Stimulated activated CD4-positive, alpha-beta T cell treated with anti-CD3 and anti-CD28 coated beads, TNF-alpha, amount 100 ng/mL, for 48 hours (primary cell): Measurements from ENCODE around the gene TAS2R60.
"Not testable (repeated sequence)": the region's sequence is repeated elsewhere in the genome, so short reads cannot be mapped to it uniquely, and the experiment has no call there.

Source experiments
- DNase-seq, 3 donors: peaks; one replicate each; pipeline ENCODE4 v3.0.0-alpha.2; 2020; ENCODE audit warnings: low read depth in 3 of 3

Gene TAS2R60

GRCh38 chr7:143444063-143444782 is 970 bp downstream of the TAS2R60 start:
- DNase-seq, result no peak

GRCh38 chr7:143444785-143445184 is 1.5 kb downstream of the TAS2R60 start:
- no peak for DNase-seq

- no peak for DNase-seq
Observed at GRCh38 chr7:143447466-143447865, 4.2 kb downstream of the TAS2R60 start.

GRCh38 chr7:143448429-143448828 is 5.2 kb downstream of the TAS2R60 start:
- DNase-seq, result no peak

- DNase-seq, result no peak
Observed at GRCh38 chr7:143449793-143450192, 6.5 kb downstream of the TAS2R60 start.

- DNase-seq, result no peak
Observed at GRCh38 chr7:143451122-143451521, 7.9 kb downstream of the TAS2R60 start.

- DNase-seq, result no peak
Observed at GRCh38 chr7:143451746-143452145, 8.5 kb downstream of the TAS2R60 start.

GRCh38 chr7:143452495-143452894 is 9.2 kb downstream of the TAS2R60 start:
- DNase-seq, result no peak

GRCh38 chr7:143454091-143454680 is 10.9 kb downstream of the TAS2R60 start:
- no peak for DNase-seq

- no peak for DNase-seq
Observed at GRCh38 chr7:143455491-143455890, 12.2 kb downstream of the TAS2R60 start.

GRCh38 chr7:143455942-143456341 is 12.7 kb downstream of the TAS2R60 start:
- no peak for DNase-seq

- no peak for DNase-seq
Observed at GRCh38 chr7:143456992-143457793, 13.9 kb downstream of the TAS2R60 start.

- DNase-seq, result no peak
Observed at GRCh38 chr7:143458263-143458662, 15.0 kb downstream of the TAS2R60 start.

- DNase-seq, result no peak
Observed at GRCh38 chr7:143458681-143459080, 15.4 kb downstream of the TAS2R60 start.

GRCh38 chr7:143459359-143459758 is 16.1 kb downstream of the TAS2R60 start:
- no peak for DNase-seq

- no peak for DNase-seq
Observed at GRCh38 chr7:143460271-143460979, 17.2 kb downstream of the TAS2R60 start.

GRCh38 chr7:143462045-143462444 is 18.8 kb downstream of the TAS2R60 start:
- no peak for DNase-seq

- DNase-seq, result no peak
Observed at GRCh38 chr7:143463556-143463955, 20.3 kb downstream of the TAS2R60 start.

- DNase-seq, result no peak
Observed at GRCh38 chr7:143463957-143464356, 20.7 kb downstream of the TAS2R60 start.

GRCh38 chr7:143467724-143468123 is 24.5 kb downstream of the TAS2R60 start:
- no peak for DNase-seq

- DNase-seq, result not testable (repeated sequence)
Observed at GRCh38 chr7:143472071-143472689, 28.9 kb downstream of the TAS2R60 start.
